ENCODE measurements around the gene DNAJB1. TPM values are rescaled to one million over a fixed set of nuclear protein-coding genes. Genes with fewer than 3 reads are reported as not detected.
"Not testable (repeated sequence)": the region's sequence is repeated elsewhere in the genome, so short reads cannot be mapped to it uniquely, and the experiment has no call there.

Gene DNAJB1
- total and polyA plus RNA-seq, 3 donors from 2014 or later = 185 to 386 (median 245) TPM

DNA sequence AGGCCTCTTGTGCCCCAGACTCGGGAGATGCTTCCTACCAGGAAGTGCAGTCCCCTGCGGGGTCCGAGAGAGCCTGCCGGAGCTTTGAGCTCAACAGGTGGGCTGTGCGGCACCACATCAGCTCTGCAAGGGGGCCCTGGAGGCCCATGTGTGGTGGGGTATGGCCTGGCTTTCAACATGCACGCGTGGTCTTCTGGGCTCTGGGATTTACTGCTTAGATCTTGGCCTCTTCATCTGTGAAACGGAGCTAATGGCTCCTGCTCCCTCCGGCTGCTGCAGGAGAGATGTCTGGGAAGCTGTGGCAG is 35.7 kb upstream of the DNAJB1 start:
- H3K9me3 ChIP-seq = no peaks in the 10 kb centered on the region
- H3K27me3 ChIP-seq = no peaks in the 10 kb centered on the region
- no peak overlapping the region for H3K4me3 ChIP-seq
- H3K4me1 ChIP-seq = peaks cover 34% of the 10 kb centered on the region
- no peak for TF ChIP-seq POLR2A (IDR thresholded peaks at IDR 0.05)
- TF ChIP-seq, protein P1, sequence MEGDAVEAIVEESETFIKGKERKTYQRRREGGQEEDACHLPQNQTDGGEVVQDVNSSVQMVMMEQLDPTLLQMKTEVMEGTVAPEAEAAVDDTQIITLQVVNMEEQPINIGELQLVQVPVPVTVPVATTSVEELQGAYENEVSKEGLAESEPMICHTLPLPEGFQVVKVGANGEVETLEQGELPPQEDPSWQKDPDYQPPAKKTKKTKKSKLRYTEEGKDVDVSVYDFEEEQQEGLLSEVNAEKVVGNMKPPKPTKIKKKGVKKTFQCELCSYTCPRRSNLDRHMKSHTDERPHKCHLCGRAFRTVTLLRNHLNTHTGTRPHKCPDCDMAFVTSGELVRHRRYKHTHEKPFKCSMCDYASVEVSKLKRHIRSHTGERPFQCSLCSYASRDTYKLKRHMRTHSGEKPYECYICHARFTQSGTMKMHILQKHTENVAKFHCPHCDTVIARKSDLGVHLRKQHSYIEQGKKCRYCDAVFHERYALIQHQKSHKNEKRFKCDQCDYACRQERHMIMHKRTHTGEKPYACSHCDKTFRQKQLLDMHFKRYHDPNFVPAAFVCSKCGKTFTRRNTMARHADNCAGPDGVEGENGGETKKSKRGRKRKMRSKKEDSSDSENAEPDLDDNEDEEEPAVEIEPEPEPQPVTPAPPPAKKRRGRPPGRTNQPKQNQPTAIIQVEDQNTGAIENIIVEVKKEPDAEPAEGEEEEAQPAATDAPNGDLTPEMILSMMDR (IDR thresholded peaks at IDR 0.05) = no peak
- H3K36me3 ChIP-seq (ENCODE audit: low read depth, missing control alignments) = no peaks in the 10 kb centered on the region
- DNase-seq = no peak
- WGBS, 2 donors = 73 to 80% methylated on average over 2 to 9 of the region's 9 CpGs
- intact Hi-C loops (cut with DNase I; ENCODE audit: low total_unique reads) = no loop called here
- peak overlapping the region; percentile 8 to 29 for H3K27ac ChIP-seq

DNA sequence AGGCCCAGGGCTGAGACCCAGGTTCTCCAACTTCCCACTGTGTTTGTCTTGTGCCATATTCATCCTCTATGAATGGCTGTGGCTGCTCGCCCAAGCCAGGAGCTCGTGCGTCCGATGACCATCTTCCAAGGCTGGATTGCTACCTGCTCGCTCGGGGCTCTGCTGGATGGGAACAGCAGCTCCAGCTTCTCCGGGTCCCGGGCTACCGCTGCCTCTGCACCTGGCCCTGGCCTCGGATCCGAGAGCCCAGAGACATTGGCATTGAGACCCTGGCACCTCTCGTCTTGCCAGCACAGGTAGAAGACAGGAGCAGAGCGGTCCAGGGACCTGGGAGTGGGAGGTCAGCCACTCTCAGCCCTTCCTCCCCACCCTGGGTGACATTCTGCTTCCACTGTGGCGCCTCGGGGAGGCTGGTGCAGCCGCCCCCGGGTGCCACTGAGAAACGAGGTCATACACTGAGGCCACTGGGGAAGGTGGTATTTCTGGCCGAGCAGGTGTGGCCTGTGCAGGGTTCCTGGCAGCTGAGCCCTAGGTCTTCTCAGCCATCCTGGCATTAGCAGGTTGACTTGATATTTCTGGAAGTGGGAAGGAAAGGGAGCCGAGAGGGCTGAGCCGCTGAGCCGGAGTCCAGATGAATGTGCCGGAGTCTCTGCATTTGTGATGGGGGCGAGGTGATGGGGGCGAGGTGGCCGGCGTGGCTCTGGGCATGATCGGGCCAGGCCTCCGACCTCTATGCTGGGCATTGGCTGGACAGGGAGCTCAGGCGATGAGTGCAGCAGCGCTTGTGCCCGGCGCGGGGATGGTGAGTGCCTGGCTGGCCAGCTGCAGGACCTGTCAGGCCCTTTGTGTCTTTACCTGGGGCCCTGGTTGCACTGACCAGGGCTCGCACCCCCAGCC is 35.1 kb upstream of the DNAJB1 start:
- Histone ChIP-seq H3K27ac (peak overlapping the region in 1 of 2 donors; percentile 50), H3K9me3 (no peaks in the 10 kb centered on the region), H3K27me3 (no peaks in the 10 kb centered on the region), H3K4me1 (peaks cover 34% of the 10 kb centered on the region), H3K36me3 (ENCODE audit: low read depth, missing control alignments) (no peaks in the 10 kb centered on the region), H3K4me3 (no peak overlapping the region)
- TF ChIP-seq, protein P1 (IDR thresholded peaks at IDR 0.05) = no peak
- no peak for TF ChIP-seq POLR2A (IDR thresholded peaks at IDR 0.05)
- intact Hi-C loops (cut with DNase I; ENCODE audit: low total_unique reads) = no loop called here
- no peak for DNase-seq
- WGBS, 2 donors = 80 to 88% methylated on average over 1 to 30 of the region's 35 CpGs

- H3K4me3 ChIP-seq; H3K9me3 ChIP-seq; H3K27ac ChIP-seq; H3K27me3 ChIP-seq; intact Hi-C loops (cut with DNase I; ENCODE audit: low total_unique reads); DNase-seq; H3K36me3 ChIP-seq (ENCODE audit: low read depth, missing control alignments): not testable (repeated sequence)
- WGBS, 2 donors = 39 to 63% methylated on average over 8 of the region's 8 CpGs
- H3K4me1 ChIP-seq = peaks cover 34% of the 10 kb centered on the region
Observed at GRCh38 chr19:14552006-14552360, 33.8 kb upstream of the DNAJB1 start.

GRCh38 chr19:14551134-14552005 is 33.2 kb upstream of the DNAJB1 start:
- H3K4me3 ChIP-seq; intact Hi-C loops (cut with DNase I; ENCODE audit: low total_unique reads); H3K36me3 ChIP-seq (ENCODE audit: low read depth, missing control alignments); H3K9me3 ChIP-seq; H3K27ac ChIP-seq; H3K27me3 ChIP-seq: not testable (repeated sequence)
- DNase-seq = peak; percentile 74
- peaks cover 28% of the 10 kb centered on the region for H3K4me1 ChIP-seq
- 71 to 91% methylated on average over 8 to 12 of the region's 12 CpGs for WGBS, 2 donors

- WGBS, 2 donors = 64 to 69% methylated on average over 14 to 15 of the region's 15 CpGs
- Histone ChIP-seq H3K27me3 (no peaks in the 10 kb centered on the region), H3K36me3 (ENCODE audit: low read depth, missing control alignments) (no peaks in the 10 kb centered on the region), H3K4me3 (no peak overlapping the region), H3K4me1 (peaks cover 28% of the 10 kb centered on the region), H3K27ac (no peak overlapping the region), H3K9me3 (no peaks in the 10 kb centered on the region)
- TF ChIP-seq, protein P1 (IDR thresholded peaks at IDR 0.05) = no peak
- TF ChIP-seq POLR2A (IDR thresholded peaks at IDR 0.05) = no peak
- intact Hi-C loops (cut with DNase I; ENCODE audit: low total_unique reads) = no loop called here
- DNase-seq = peak; percentile 49
Observed at GRCh38 chr19:14550201-14550754, 32.1 kb upstream of the DNAJB1 start.

All from testis (tissue), 3 donors.